ENCODE measurements around the gene LCE2B. TPM values are rescaled to one million over a fixed set of nuclear protein-coding genes. Genes with fewer than 3 reads are reported as not detected.
"Not testable (repeated sequence)": the region's sequence is repeated elsewhere in the genome, so short reads cannot be mapped to it uniquely, and the experiment has no call there.

The LCE2B gene, protein sequence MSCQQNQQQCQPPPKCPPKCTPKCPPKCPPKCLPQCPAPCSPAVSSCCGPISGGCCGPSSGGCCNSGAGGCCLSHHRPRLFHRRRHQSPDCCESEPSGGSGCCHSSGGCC
- not detected for total RNA-seq

DNA sequence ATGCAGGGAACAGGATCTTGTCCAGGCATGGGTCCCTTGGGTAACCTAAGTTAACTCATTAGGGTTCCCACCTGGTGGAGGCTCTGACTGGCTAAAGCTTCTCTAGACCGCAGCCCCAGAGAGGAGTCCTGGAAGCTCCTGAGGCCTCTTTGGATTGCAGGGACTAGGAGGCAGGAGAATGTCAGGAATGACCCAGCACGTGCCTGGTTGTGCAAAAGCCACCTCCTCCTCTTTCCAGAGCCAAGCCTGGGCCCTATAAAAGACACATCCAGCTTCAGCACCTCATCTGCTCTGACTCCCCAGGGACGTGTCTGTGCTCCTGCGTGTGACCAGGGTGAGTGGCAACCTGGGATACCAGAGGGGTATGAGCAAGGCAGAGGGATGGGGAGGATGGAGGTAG is at the start of gene LCE2B:
Gene LCE2B, plus strand, starts transcription at position 301 of the 400 bp plus-strand sequence. CDS start 721 bp downstream, outside the sequence.
- H3K27ac Mint-ChIP-seq; CTCF ChIA-PET; H3K4me3 Mint-ChIP-seq; POLR2A ChIA-PET; H3K27me3 Mint-ChIP-seq; DNase-seq; H3K36me3 Mint-ChIP-seq (ENCODE audit: low read depth); H3K4me1 Mint-ChIP-seq; H3K9me3 Mint-ChIP-seq: not testable (repeated sequence)

DNA sequence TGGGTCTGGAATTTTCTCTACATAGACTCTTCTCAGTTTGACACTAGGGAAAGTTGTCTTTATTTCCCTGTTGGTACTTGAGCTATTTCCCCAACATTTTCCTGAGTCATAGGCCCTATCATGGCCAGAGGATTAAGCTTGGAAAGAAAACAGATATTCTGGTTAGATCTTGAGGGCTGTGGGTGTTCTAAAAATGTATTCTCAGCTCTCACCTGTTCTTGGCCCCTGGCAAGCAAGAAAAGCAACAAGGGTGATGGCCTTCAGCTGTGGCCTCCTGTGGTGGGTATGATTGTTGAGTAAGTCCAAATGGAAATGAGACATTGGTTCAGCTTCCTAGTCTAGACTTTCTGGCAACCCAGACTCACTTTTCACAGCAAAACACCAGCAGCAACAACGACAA is 45.6 kb upstream of the LCE2B start:
- H3K4me3 Mint-ChIP-seq = no peak overlapping the region
- CTCF ChIA-PET = interaction anchor here (1.1 kb wide), 1 partner anchor 17 kb away, joined by 4 read pairs; the partner anchor contains the start of gene LCE3A
- no peak for DNase-seq
- H3K9me3 Mint-ChIP-seq = no peaks in the 10 kb centered on the region
- no peak overlapping the region for H3K27ac Mint-ChIP-seq
- peaks cover 3% of the 10 kb centered on the region for H3K27me3 Mint-ChIP-seq
- no peaks in the 10 kb centered on the region for H3K4me1 Mint-ChIP-seq
- no peaks in the 10 kb centered on the region for H3K36me3 Mint-ChIP-seq (ENCODE audit: low read depth)
- POLR2A ChIA-PET = no interaction called here

DNA sequence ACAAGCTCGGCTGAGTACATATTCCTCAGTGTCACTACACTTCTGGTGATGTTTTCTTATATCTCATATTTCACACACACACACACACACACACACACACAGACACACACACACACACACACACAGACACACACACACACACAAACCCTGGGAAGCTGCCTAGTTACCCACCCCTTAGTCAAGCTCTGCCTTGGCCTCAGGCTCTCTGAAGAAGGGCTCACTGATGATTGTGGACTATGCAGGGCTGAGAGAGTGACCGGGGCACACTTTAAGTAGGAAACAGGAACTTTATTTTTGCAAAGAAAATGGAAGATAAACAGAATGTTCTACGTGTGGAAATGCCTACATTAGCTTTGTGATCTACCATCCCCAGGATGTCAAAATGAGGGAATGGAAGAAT is 42.0 kb upstream of the LCE2B start:
- Mint-ChIP-seq H3K27me3 (peaks cover 7% of the 10 kb centered on the region), H3K9me3 (no peaks in the 10 kb centered on the region), H3K27ac (no peak overlapping the region), H3K4me3 (no peak overlapping the region), H3K36me3 (ENCODE audit: low read depth) (no peaks in the 10 kb centered on the region), H3K4me1 (no peaks in the 10 kb centered on the region)
- no peak for DNase-seq
- ChIA-PET POLR2A (no interaction called here), CTCF (interaction anchor here (0.8 kb wide), 1 partner anchor 183 kb away, joined by 3 read pairs; the partner anchor contains the start of gene LCE1A)

DNA sequence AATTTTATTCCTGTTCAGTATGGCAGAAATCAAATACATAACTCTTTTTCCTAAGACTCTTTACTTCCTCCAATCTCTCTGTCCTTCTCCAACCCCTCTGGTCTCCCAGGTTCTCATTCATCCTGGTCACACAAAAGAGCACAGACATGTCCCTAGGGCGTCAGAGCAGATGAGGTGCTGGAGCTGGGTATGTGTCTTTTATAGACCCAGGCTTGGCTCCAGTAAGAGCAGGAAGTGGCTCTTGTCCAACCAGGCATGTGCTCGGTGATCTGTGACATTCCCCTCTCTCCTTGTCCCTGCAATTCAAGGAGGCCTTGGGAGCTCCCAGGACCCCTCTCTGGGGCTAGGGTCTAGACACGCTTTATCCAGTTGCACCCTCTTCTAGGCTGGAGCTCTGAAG is 40.8 kb upstream of the LCE2B start:
- H3K27me3 Mint-ChIP-seq = peaks cover 13% of the 10 kb centered on the region
- no peak overlapping the region for H3K27ac Mint-ChIP-seq
- no peak for DNase-seq
- POLR2A ChIA-PET = no interaction called here
- no peaks in the 10 kb centered on the region for H3K36me3 Mint-ChIP-seq (ENCODE audit: low read depth)
- H3K4me3 Mint-ChIP-seq = no peak overlapping the region
- no peaks in the 10 kb centered on the region for H3K9me3 Mint-ChIP-seq
- H3K4me1 Mint-ChIP-seq = no peaks in the 10 kb centered on the region
- CTCF ChIA-PET = interaction anchor here (1.1 kb wide), 1 partner anchor 10 kb away, joined by 5 read pairs; no protein-coding TSS in a partner anchor

DNA sequence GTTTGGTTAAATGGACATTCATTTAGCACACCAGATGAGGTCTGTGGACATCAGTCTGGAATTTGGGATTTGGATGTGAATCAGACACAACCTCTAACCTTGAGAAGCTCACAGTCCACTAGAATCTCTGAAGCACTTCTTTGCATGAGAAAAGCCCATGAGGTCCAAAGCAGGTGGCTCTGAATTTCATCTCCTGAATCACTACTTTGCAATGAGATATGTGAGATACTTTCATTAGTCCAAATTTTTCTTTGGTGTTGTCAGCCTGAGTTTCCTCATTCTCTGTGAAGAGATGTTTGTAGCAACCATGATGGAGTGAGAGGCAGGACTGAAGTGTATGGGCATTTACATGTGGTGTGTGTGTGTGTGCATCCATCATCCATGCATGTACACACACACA is 39.3 kb upstream of the LCE2B start:
- CTCF ChIA-PET = no interaction called here
- no peak for DNase-seq
- POLR2A ChIA-PET = no interaction called here
- H3K9me3 Mint-ChIP-seq = no peaks in the 10 kb centered on the region
- H3K27me3 Mint-ChIP-seq = peaks cover 20% of the 10 kb centered on the region
- H3K36me3 Mint-ChIP-seq (ENCODE audit: low read depth) = no peaks in the 10 kb centered on the region
- H3K4me1 Mint-ChIP-seq = no peaks in the 10 kb centered on the region
- no peak overlapping the region for H3K4me3 Mint-ChIP-seq
- no peak overlapping the region for H3K27ac Mint-ChIP-seq

DNA sequence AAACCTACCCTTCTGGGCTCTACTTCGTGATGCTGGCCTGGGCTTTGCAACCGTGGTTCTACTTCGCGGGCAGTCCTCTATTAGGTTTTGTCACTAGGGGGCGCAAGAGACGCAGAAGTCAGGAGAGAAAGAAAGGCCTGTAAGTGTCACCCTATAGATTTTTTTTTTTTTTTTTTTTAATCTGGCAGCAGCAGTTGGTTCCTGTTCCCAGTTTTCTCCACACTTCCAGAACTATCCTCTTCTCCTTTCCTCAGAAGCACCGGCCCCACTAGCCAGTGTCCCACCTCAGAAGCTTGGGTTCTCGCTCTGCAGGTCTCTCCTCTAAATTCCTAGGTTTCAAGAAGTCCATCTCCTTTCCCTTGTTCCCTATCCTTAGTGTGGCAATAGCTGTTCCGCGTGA is 31.8 kb upstream of the LCE2B start:
- CTCF ChIA-PET = interaction anchor here (1.0 to 1.6 kb wide), 2 partner anchors 9 to 14 kb away, joined by 3 to 5 read pairs; no protein-coding TSS in a partner anchor
- POLR2A ChIA-PET = no interaction called here
- no peak overlapping the region for H3K4me3 Mint-ChIP-seq
- no peaks in the 10 kb centered on the region for H3K36me3 Mint-ChIP-seq (ENCODE audit: low read depth)
- no peaks in the 10 kb centered on the region for H3K4me1 Mint-ChIP-seq
- DNase-seq = peak; percentile 75
- no peaks in the 10 kb centered on the region for H3K9me3 Mint-ChIP-seq
- H3K27me3 Mint-ChIP-seq = peaks cover 23% of the 10 kb centered on the region
- no peak overlapping the region for H3K27ac Mint-ChIP-seq

DNA sequence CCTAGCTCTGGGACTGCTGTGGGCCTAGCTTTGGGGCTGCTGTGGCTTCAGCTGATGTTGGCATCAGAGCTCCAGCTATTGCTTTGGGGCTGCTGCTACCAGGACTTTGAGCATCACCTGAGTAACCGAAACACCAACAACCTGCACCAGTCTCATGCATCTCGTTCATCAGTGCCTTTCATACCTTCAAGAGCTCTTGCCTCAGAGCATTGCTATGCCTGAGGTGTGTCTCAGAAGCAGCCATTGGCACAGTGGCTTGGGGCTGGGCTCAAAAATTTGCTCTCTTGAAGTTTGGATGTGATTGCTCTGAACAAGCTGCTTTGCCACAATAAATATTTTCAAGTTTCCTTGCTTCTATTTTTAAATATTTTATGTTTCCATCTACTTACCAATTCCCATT is 29.5 kb upstream of the LCE2B start:
- CTCF ChIA-PET = no interaction called here
- DNase-seq = no peak
- POLR2A ChIA-PET = no interaction called here
- Mint-ChIP-seq H3K36me3 (ENCODE audit: low read depth) (no peaks in the 10 kb centered on the region), H3K4me1 (no peaks in the 10 kb centered on the region), H3K27ac (no peak overlapping the region), H3K4me3 (no peak overlapping the region), H3K27me3 (peaks cover 12% of the 10 kb centered on the region), H3K9me3 (no peaks in the 10 kb centered on the region)

DNA sequence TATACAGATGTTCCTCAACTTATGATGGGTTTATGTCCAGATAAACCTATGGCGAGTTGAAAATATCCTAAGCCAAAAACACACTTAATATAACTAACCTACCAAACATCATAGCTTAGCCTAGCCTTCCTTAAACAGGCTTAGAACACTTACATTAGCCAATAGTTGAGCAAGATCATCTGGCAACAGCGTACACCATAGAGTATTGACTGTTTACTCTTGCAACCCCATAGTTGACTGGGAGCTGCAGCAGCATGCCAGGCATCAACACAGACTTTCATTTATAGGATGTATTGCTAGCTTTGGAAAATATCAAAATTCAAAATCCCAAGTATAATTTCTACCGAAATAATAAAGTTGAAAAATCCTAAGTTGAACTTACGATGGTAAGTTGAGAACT is 28.2 kb upstream of the LCE2B start:
- no peaks in the 10 kb centered on the region for H3K9me3 Mint-ChIP-seq
- CTCF ChIA-PET = no interaction called here

DNA sequence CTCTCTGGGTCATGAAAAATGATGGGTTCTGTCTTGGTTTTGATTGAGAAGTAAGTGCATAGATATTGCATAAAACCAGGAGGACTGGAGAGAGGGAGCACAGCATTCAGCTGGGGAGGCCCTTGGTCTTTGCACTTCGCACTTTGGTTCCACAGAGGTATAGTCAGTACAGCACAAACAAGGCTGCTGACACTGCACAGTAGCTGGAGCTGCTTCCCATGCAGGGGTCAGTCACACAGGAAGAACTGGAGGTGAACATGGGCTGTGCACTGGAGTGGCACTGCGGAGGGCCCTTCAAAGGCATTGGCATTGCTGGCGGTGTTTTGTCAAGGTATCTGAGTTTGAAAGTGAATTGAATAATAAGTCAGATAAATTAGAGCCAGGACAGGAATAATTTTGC is 27.3 kb upstream of the LCE2B start:
- peaks cover 4% of the 10 kb centered on the region for H3K27me3 Mint-ChIP-seq
- H3K4me1 Mint-ChIP-seq = no peaks in the 10 kb centered on the region
- ChIA-PET CTCF (no interaction called here), POLR2A (no interaction called here)
- H3K36me3 Mint-ChIP-seq (ENCODE audit: low read depth) = no peaks in the 10 kb centered on the region
- no peak for DNase-seq
- no peak overlapping the region for H3K27ac Mint-ChIP-seq
- H3K4me3 Mint-ChIP-seq = no peak overlapping the region
- H3K9me3 Mint-ChIP-seq = no peaks in the 10 kb centered on the region

More for the DNA sequence above, 28.2 kb upstream of the LCE2B start:
- no peaks in the 10 kb centered on the region for H3K4me1 Mint-ChIP-seq
- POLR2A ChIA-PET = no interaction called here
- no peak overlapping the region for H3K4me3 Mint-ChIP-seq
- H3K27ac Mint-ChIP-seq = no peak overlapping the region
- peaks cover 7% of the 10 kb centered on the region for H3K27me3 Mint-ChIP-seq
- no peaks in the 10 kb centered on the region for H3K36me3 Mint-ChIP-seq (ENCODE audit: low read depth)
- no peak for DNase-seq

DNA sequence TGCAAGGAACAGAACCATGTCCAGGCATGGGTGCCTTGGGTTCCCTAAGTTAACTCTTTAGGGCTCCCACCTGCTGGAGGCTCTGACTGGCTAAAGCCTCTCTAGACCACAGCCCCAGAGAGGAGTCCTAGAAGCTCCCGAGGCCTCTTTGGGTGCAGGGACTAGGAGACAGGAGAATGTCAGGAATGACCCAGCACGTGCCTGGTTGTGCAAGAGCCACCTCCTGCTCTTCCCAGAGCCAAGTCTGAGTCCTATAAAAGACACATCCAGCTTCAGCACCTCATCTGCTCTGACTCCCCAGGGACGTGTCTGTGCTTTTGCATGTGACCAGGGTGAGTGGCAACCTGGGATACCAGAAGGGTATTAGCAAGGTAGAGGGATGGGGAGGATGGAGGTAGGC is 22.8 kb upstream of the LCE2B start, which contains the start of gene LCE2D:
Gene LCE2D, plus strand, starts transcription at position 283 of the 400 bp plus-strand sequence. CDS start 726 bp downstream, outside the sequence.
- Mint-ChIP-seq H3K4me1 (no peaks in the 10 kb centered on the region), H3K36me3 (ENCODE audit: low read depth) (no peaks in the 10 kb centered on the region), H3K4me3 (no peak within 1 kb of the TSS), H3K27me3 (peaks cover 4% of the 10 kb centered on the region), H3K9me3 (no peaks in the 10 kb centered on the region), H3K27ac (no peak within 1 kb of the TSS)
- POLR2A ChIA-PET = no interaction called here
- CTCF ChIA-PET = no interaction called here
- no peak for DNase-seq

DNA sequence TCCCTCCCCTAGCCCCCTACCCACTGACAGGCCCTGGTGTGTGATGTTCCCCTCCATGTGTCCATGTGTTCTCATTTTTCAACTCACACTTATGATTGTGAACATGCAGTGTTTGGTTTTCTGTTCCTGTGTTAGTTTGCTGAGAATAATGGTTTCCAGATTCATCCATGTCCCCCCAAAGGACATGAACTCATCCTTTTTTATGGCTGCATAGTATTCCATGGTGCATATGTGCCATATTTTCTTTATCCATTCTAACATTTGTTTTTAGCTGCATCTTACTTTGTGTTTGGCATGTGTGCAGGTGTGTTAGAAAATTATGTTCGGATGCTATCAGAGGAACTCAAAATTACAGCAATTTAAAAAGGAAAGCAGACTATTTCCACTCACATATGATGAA is 19.8 kb upstream of the LCE2B start:
- DNase-seq; H3K4me1 Mint-ChIP-seq; H3K27me3 Mint-ChIP-seq; POLR2A ChIA-PET; H3K36me3 Mint-ChIP-seq (ENCODE audit: low read depth); H3K27ac Mint-ChIP-seq; H3K9me3 Mint-ChIP-seq; H3K4me3 Mint-ChIP-seq; CTCF ChIA-PET: not testable (repeated sequence)

DNA sequence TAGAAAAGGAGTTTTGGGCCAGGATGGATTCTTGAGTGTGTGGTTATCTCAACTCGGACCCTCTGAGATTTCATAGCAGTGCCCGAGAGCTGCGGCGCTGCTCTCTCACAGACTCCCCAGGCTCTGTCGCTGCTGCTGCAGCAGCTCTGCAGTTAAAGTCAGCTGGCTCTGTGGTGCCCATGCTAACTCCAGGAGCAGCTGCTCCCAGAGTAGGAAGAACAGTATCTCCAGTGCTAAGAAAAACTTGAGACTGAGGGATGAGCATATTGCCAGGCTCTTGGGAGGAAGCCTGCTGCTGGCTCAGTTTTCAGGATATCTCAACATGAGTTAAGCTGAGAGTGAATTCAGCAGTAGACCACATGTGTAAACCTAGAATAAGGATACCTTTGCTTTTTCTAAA is 18.3 kb upstream of the LCE2B start:
- H3K27me3 Mint-ChIP-seq = peaks cover 6% of the 10 kb centered on the region
- CTCF ChIA-PET = interaction anchor here (1.0 kb wide), 1 partner anchor 14 kb away, joined by 3 read pairs; no protein-coding TSS in a partner anchor
- no peak overlapping the region for H3K4me3 Mint-ChIP-seq
- H3K9me3 Mint-ChIP-seq = no peaks in the 10 kb centered on the region
- no peak overlapping the region for H3K27ac Mint-ChIP-seq
- no peak for DNase-seq
- H3K36me3 Mint-ChIP-seq (ENCODE audit: low read depth) = no peaks in the 10 kb centered on the region
- POLR2A ChIA-PET = no interaction called here
- no peaks in the 10 kb centered on the region for H3K4me1 Mint-ChIP-seq

DNA sequence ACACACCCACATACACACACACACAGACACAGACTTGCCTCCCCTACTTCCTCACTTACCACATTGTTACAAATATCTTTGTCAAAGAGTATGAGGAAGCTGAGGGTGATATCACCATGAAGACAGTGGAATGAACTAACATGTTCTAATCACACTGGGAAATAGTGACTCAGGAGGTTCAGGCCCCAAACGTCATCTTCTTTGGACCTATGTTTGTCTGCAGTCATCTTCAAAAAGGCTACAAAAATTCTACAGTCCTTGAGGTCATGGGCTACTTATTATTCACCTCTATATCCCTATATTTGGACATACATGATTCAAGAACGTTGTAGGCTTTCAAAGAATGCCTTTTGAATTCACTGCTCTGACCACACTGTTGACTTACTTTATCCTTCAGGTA is 12.9 kb upstream of the LCE2B start:
- H3K9me3 Mint-ChIP-seq = no peaks in the 10 kb centered on the region
- CTCF ChIA-PET = no interaction called here
- peaks cover 9% of the 10 kb centered on the region for H3K27me3 Mint-ChIP-seq
- no peaks in the 10 kb centered on the region for H3K4me1 Mint-ChIP-seq
- no peak overlapping the region for H3K4me3 Mint-ChIP-seq
- H3K36me3 Mint-ChIP-seq (ENCODE audit: low read depth) = no peaks in the 10 kb centered on the region
- POLR2A ChIA-PET = no interaction called here
- no peak for DNase-seq
- H3K27ac Mint-ChIP-seq = no peak overlapping the region

DNA sequence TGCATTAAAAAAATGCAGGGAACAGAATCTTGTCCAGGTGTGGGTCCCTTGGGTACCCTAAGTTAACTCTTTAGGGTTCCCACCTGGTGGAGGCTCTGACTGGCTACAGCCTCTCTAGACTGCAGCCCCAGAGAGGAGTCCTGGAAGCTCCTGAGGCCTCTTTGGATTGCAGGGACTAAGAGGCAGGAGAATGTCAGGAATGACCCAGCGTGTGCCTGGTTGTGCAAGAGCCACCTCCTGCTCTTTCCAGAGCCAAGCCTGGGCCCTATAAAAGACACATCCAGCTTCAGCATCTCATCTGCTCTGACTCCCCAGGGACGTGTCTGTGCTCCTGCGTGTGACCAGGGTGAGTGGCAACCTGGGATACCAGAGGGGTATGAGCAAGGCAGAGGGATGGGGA is 10.9 kb upstream of the LCE2B start, which contains the start of gene LCE2C:
Gene LCE2C, plus strand, starts transcription at position 297 of the 400 bp plus-strand sequence. CDS start 737 bp downstream, outside the sequence.
- DNase-seq; H3K27ac Mint-ChIP-seq; CTCF ChIA-PET; POLR2A ChIA-PET; H3K27me3 Mint-ChIP-seq; H3K9me3 Mint-ChIP-seq; H3K4me3 Mint-ChIP-seq; H3K36me3 Mint-ChIP-seq (ENCODE audit: low read depth); H3K4me1 Mint-ChIP-seq: not testable (repeated sequence)

Data from activated CD4-positive, alpha-beta T cell treated with anti-CD3 and anti-CD28 coated beads, Interleukin-2, amount 10 ng/mL, durations not matched to agents 7 days and 5 days (primary cell).